OCI-LY3 (cell line): Measurements from ENCODE around the gene ARHGEF2.

Source experiments
- H2AFZ ChIP-seq: fragments of 200-600, 300-600 bp; shearing (Covaris generic); 2 replicates; pipeline ENCODE4 v1.6.0; 2014; ENCODE audit warnings: antibody characterized with exemption, low read depth, low read length
- H3K27ac ChIP-seq: fragments of 200-600, 300-600 bp; sonication (generic); 2 replicates; pipeline ENCODE4 v1.5.1; 2014; ENCODE audit warnings: mild to moderate bottlenecking, low read length, moderate library complexity, mixed read lengths
- H3K27me3 ChIP-seq: fragments of 200-600, 300-600 bp; sonication (generic); 2 replicates; pipeline ENCODE4 v1.6.1; 2014; ENCODE audit warnings: low read depth, low read length, mixed read lengths
- H3K36me3 ChIP-seq: fragments of 200-600, 300-600 bp; sonication (generic); replicated peaks from 2 replicates; pipeline ENCODE3; 2014; ENCODE audit warnings: low read depth, low read length, mixed read lengths
- H3K4me1 ChIP-seq: fragments of 300-600, 200-600 bp; sonication (generic); 2 replicates; pipeline ENCODE4 v1.6.1; 2014; ENCODE audit warnings: low read length, mixed read lengths
- H3K4me2 ChIP-seq: fragments of 200-600, 300-600 bp; sonication (generic); 2 replicates; pipeline ENCODE4 v1.6.1; 2014; ENCODE audit warnings: low read length, mixed read lengths
- H3K4me3 ChIP-seq: fragments of 300-600, 200-600 bp; sonication (generic); 2 replicates; pipeline ENCODE4 v1.5.1; 2014; ENCODE audit warnings: antibody characterized with exemption, mild to moderate bottlenecking, low read length, moderate library complexity
- H3K79me2 ChIP-seq: fragments of 300-600, 200-600 bp; shearing (Covaris generic); 2 replicates; pipeline ENCODE4 v1.6.1; 2014; ENCODE audit warnings: mild to moderate bottlenecking, low read length, mixed read lengths
- H3K9ac ChIP-seq: fragments of 300-600, 200-600 bp; shearing (Covaris generic); 2 replicates; pipeline ENCODE4 v1.6.0; 2014; ENCODE audit warnings: mild to moderate bottlenecking, low read length, moderate library complexity
- H3K9me3 ChIP-seq: fragments of 200-600, 300-600 bp; shearing (Covaris generic); 2 replicates; pipeline ENCODE4 v1.6.1; 2014; ENCODE audit warnings: low read length, mixed read lengths; ENCODE audit not compliant: insufficient read depth
- H4K20me1 ChIP-seq: fragments of 200-600, 300-600 bp; sonication (generic); 2 replicates; pipeline ENCODE4 v1.6.1; 2016; ENCODE audit warnings: low read length, mixed read lengths; ENCODE audit not compliant: insufficient read depth
- CTCF ChIP-seq: fragments of 200-600, 300-600 bp; sonication (generic); IDR thresholded peaks from 2 replicates; pipeline ENCODE4 v1.5.1; 2014; ENCODE audit warnings: antibody characterized with exemption, low read length, low read depth
- EZH2phosphoT487 ChIP-seq: fragments of 200-600 bp; shearing (Covaris generic); IDR thresholded peaks from 2 replicates; pipeline ENCODE4 v1.6.1; 2018; ENCODE audit warnings: antibody characterized with exemption, mixed run types, low read depth

Gene ARHGEF2

GRCh38 chr1:155925506-155925905 lies 52.8 kb downstream of the ARHGEF2 start:
- TF ChIP-seq CTCF = no peak
- no peak for TF ChIP-seq EZH2phosphoT487
- no peaks in the 10 kb centered on the region for H3K27me3 ChIP-seq
- peaks cover 70% of the 10 kb centered on the region for H3K79me2 ChIP-seq
- no peak overlapping the region for H3K27ac ChIP-seq
- no peak overlapping the region for H3K4me3 ChIP-seq
- H3K9ac ChIP-seq = no peak overlapping the region
- peaks cover 27% of the 10 kb centered on the region for H4K20me1 ChIP-seq
- H3K4me2 ChIP-seq = no peak overlapping the region
- H3K9me3 ChIP-seq = no peaks in the 10 kb centered on the region
- peaks cover 75% of the 10 kb centered on the region for H3K36me3 ChIP-seq
- no peak overlapping the region for H2AFZ ChIP-seq
- H3K4me1 ChIP-seq = no peaks in the 10 kb centered on the region

GRCh38 chr1:155920717-155921116 lies 57.6 kb downstream of the ARHGEF2 start:
- Histone ChIP-seq H3K9me3 (no peaks in the 10 kb centered on the region), H3K4me2 (no peak overlapping the region), H3K4me3 (no peak overlapping the region), H3K27ac (no peak overlapping the region), H3K79me2 (peaks cover 45% of the 10 kb centered on the region), H2AFZ (no peak overlapping the region), H3K9ac (no peak overlapping the region), H3K4me1 (no peaks in the 10 kb centered on the region), H4K20me1 (peaks cover 6% of the 10 kb centered on the region), H3K36me3 (peaks cover 76% of the 10 kb centered on the region), H3K27me3 (no peaks in the 10 kb centered on the region)
- no peak for TF ChIP-seq CTCF
- TF ChIP-seq EZH2phosphoT487 = no peak

GRCh38 chr1:155919801-155920200 lies 58.5 kb downstream of the ARHGEF2 start:
- H3K36me3 ChIP-seq = peaks cover 72% of the 10 kb centered on the region
- H3K79me2 ChIP-seq = peaks cover 41% of the 10 kb centered on the region
- TF ChIP-seq EZH2phosphoT487 (no peak), CTCF (no peak)

GRCh38 chr1:155918660-155919059 lies 59.7 kb downstream of the ARHGEF2 start:
- H3K9me3 ChIP-seq = no peaks in the 10 kb centered on the region
- peaks cover under 1% of the 10 kb centered on the region; the same call in 1 of the 2 replicates for H3K4me1 ChIP-seq
- H3K4me2 ChIP-seq = no peak overlapping the region
- H3K79me2 ChIP-seq = peaks cover 41% of the 10 kb centered on the region
- peaks cover 79% of the 10 kb centered on the region for H3K36me3 ChIP-seq
- no peak overlapping the region for H2AFZ ChIP-seq
- H4K20me1 ChIP-seq = peaks cover 6% of the 10 kb centered on the region
- no peak overlapping the region for H3K27ac ChIP-seq
- TF ChIP-seq EZH2phosphoT487 (no peak), CTCF (no peak)
- no peak overlapping the region for H3K4me3 ChIP-seq
- H3K9ac ChIP-seq = no peak overlapping the region
- no peaks in the 10 kb centered on the region for H3K27me3 ChIP-seq

More at GRCh38 chr1:155919801-155920200, 58.5 kb downstream of the ARHGEF2 start:
- no peaks in the 10 kb centered on the region for H3K27me3 ChIP-seq
- no peak overlapping the region for H3K4me2 ChIP-seq
- no peak overlapping the region for H3K4me3 ChIP-seq
- no peak overlapping the region for H2AFZ ChIP-seq
- H3K9ac ChIP-seq = no peak overlapping the region
- H3K4me1 ChIP-seq = no peaks in the 10 kb centered on the region
- peaks cover 6% of the 10 kb centered on the region for H4K20me1 ChIP-seq
- H3K9me3 ChIP-seq = no peaks in the 10 kb centered on the region
- H3K27ac ChIP-seq = no peak overlapping the region
